GM13977 (cell line): ENCODE results near the gene UGT1A4.

Source experiments
- DNase-seq: peaks from one replicate; pipeline ENCODE4 v3.0.0; 2012; ENCODE audit warnings: low spot score
- CTCF ChIP-seq: IDR thresholded peaks from 2 replicates; pipeline ENCODE4 v1.5.1; 2012; ENCODE audit warnings: mild to moderate bottlenecking, control low read depth; ENCODE audit not compliant: insufficient read depth; ENCODE audit errors: extremely low read depth, missing control alignments
- in situ Hi-C: fragments of 300-500 bp; cut with MboI; formaldehyde crosslinking; loops from one replicate; pipeline ENCODE4 v1.12.0; 2022; ENCODE audit warnings: low sequenced_read_pairs, low pct_unique_long_range_greater_than_20kb, mixed read lengths, inconsistent platforms; ENCODE audit not compliant: unreplicated experiment

Gene UGT1A4

DNA sequence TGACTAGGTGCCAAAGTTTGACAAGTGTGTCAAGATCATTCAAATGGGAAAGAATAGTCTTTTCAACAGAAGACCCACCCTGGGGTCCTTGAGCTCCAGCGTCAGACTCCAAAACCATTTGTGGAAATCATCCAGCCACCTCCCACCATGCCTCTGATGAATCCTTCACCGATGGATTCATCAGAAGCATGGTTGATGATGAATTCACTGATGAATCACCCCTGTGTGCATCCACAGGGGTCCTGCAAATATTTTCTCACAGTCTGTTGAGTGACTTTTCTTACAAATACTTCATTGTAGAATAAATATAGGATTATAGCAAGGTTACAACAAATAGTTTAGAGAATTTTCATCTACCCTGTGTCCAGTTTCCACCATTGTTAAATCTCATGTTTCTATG, 42.5 kb upstream of the UGT1A4 start:
- DNase-seq = no peak
- in situ Hi-C loops = no loop called here
- no peak for TF ChIP-seq CTCF

GRCh38 chr2:233679196-233679595, 39.3 kb upstream of the UGT1A4 start:
- no peak for DNase-seq
- TF ChIP-seq CTCF = no peak
- in situ Hi-C loops = no loop called here

GRCh38 chr2:233680361-233681045, 38.0 kb upstream of the UGT1A4 start:
- no peak for TF ChIP-seq CTCF
- DNase-seq = no peak
- in situ Hi-C loops = no loop called here

DNA sequence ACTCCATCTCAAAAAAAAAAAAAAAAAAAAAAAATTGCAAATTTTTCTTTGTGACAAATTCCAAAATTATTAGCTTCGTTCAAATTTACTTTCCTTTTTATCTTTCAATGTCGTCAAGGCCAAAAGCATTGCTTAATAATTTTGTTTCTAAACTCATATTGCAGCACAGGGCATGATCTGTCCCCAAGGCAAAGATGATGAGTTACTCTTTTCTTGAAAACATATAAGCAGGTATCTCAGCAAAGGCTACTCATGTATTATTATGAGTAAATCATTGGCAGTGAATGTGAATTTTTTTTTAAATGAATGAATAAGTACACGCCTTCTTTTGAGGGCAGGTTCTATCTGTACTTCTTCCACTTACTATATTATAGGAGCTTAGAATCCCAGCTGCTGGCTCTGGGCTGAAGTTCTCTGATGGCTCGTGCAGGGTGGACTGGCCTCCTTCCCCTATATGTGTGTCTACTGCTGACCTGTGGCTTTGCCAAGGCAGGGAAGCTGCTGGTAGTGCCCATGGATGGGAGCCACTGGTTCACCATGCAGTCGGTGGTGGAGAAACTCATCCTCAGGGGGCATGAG, 36.9 kb upstream of the UGT1A4 start, which contains the start of gene UGT1A7:
Gene UGT1A7 (plus strand): TSS at position 381 of the 579 bp plus-strand sequence. CDS start 37 bp downstream, at position 418.
- DNase-seq = no peak
- in situ Hi-C loops = no loop called here
- no peak for TF ChIP-seq CTCF

GRCh38 chr2:233684640-233685039, 33.9 kb upstream of the UGT1A4 start:
- no peak for DNase-seq

GRCh38 chr2:233686928-233687327, 31.6 kb upstream of the UGT1A4 start:
- in situ Hi-C loops = no loop called here
- no peak for TF ChIP-seq CTCF
- DNase-seq = no peak

More at GRCh38 chr2:233684640-233685039, 33.9 kb upstream of the UGT1A4 start:
- in situ Hi-C loops = no loop called here
- TF ChIP-seq CTCF = no peak
